Gastroesophageal sphincter (tissue), 4 donors: ENCODE measurements around the gene JAM3. TPM values are rescaled to one million over a fixed set of nuclear protein-coding genes. Genes with fewer than 3 reads are reported as not detected.

Experiments used
- ATAC-seq: fragments of 150-250 bp; one replicate; pipeline ENCODE4 v1.9.1; 2016; ENCODE audit warnings: mild to moderate bottlenecking, moderate library complexity
- H3K27ac ChIP-seq, 4 donors: fragments of 200-600 bp; sonication (generic) in 3 of 4; 1 replicate in 3 of 4; 2 replicates in 1 of 4; pipeline ENCODE4 v1.5.1; 2016 to 2019
- H3K27me3 ChIP-seq: fragments of 200-600 bp; sonication (generic); one replicate; pipeline ENCODE4 v1.5.1; 2019
- H3K36me3 ChIP-seq, 2 donors: fragments of 200-600 bp; sonication (generic); one replicate each; pipeline ENCODE4 v1.5.1; 2019; ENCODE audit warnings: control low read depth in 1 of 2
- H3K4me1 ChIP-seq, 3 donors: fragments of 200-600 bp; sonication (generic); 1 replicate in 2 of 3; 2 replicates in 1 of 3; pipeline ENCODE4 v1.5.1; 2016 to 2019; ENCODE audit warnings: control low read depth in 2 of 3
- H3K4me3 ChIP-seq, 2 donors: fragments of 200-600 bp; sonication (generic); one replicate each; pipeline ENCODE4 v1.5.1; 2019; ENCODE audit warnings: mild to moderate bottlenecking in 1 of 2, moderate library complexity in 1 of 2
- H3K9me3 ChIP-seq, 3 donors: fragments of 200-600 bp; sonication (generic); one replicate each; pipeline ENCODE4 v1.5.1; 2017 to 2019; ENCODE audit warnings: control low read depth in 2 of 3
- CTCF ChIP-seq, 4 experiments: fragments of 200-600 bp in 2 of 4; fragments of 450-650 bp in 2 of 4; sonication (generic) in 1 of 4; IDR thresholded peaks; one replicate each; pipeline ENCODE4 v1.5.1; 2017 to 2019; ENCODE audit warnings: antibody characterized with exemption in 4 of 4, mild to moderate bottlenecking in 2 of 4, moderate library complexity in 2 of 4
- EP300 ChIP-seq: sonication (generic); formaldehyde crosslinking; IDR thresholded peaks from one replicate; pipeline ENCODE4 v1.6.1; 2017; ENCODE audit warnings: antibody characterized with exemption, mild to moderate bottlenecking
- POLR2A ChIP-seq, 2 donors: fragments of 450-650 bp; IDR thresholded peaks; one replicate each; pipeline ENCODE4 v1.6.1; 2017; ENCODE audit warnings: antibody characterized with exemption in 2 of 2, mild to moderate bottlenecking in 2 of 2, moderate library complexity in 1 of 2
- POLR2AphosphoS5 ChIP-seq: sonication (generic); formaldehyde crosslinking; IDR thresholded peaks from one replicate; pipeline ENCODE4 v1.6.1; 2017; ENCODE audit warnings: antibody characterized with exemption
- WGBS, 2 donors: methylation state at CpG; one replicate each; pipeline ENCODE4 v1.1.5; 2018; ENCODE audit warnings: low coverage in 1 of 2; 5-methylcytosine and 5-hydroxymethylcytosine counted together
- total RNA-seq, 4 donors: library from RNA; depleted of rRNA; stranded (reverse); fragments of >200 nt; gene quantifications; one replicate each; pipeline ENCODE4 v1.1.0, GENCODE V29; 2016

JAM3 gene
- total RNA-seq, 4 donors from 2014 or later, result 91.0 to 163 (median 104) TPM

- WGBS, 2 donors, result 97 to 99% methylated on average over 5 to 9 of the region's 11 CpGs
- ATAC-seq, result no peak
- no peak overlapping the region for H3K27ac ChIP-seq
- TF ChIP-seq EP300 (no peak), POLR2AphosphoS5 (no peak), CTCF (IDR thresholded peaks at IDR 0.05) (no peak), POLR2A (IDR thresholded peaks at IDR 0.05) (no peak)
- no peaks in the 10 kb centered on the region for H3K27me3 ChIP-seq
- no peak overlapping the region for H3K4me3 ChIP-seq
- H3K9me3 ChIP-seq, result no peaks in the 10 kb centered on the region
- no peaks in the 10 kb centered on the region for H3K4me1 ChIP-seq
- peaks cover 0 to 89% of the 10 kb centered on the region in 2 donors for H3K36me3 ChIP-seq
Measured at GRCh38 chr11:134164490-134165370, 95.9 kb downstream of the JAM3 start.

GRCh38 chr11:134170177-134170918, 101.5 kb downstream of the JAM3 start:
- Histone ChIP-seq H3K27me3 (no peaks in the 10 kb centered on the region), H3K4me1 (no peaks in the 10 kb centered on the region), H3K36me3 (peaks cover 0 to 70% of the 10 kb centered on the region in 2 donors), H3K4me3 (no peak overlapping the region), H3K27ac (no peak overlapping the region), H3K9me3 (no peaks in the 10 kb centered on the region)
- no peak for ATAC-seq
- WGBS, 2 donors, result 81 to 94% methylated on average over 4 to 5 of the region's 6 CpGs
- TF ChIP-seq CTCF (IDR thresholded peaks at IDR 0.05) (no peak), POLR2A (IDR thresholded peaks at IDR 0.05) (no peak), POLR2AphosphoS5 (no peak), EP300 (no peak)

- no peak for TF ChIP-seq POLR2AphosphoS5
- TF ChIP-seq POLR2A (IDR thresholded peaks at IDR 0.05), result no peak
- no peak for TF ChIP-seq EP300
- no peak for TF ChIP-seq CTCF (IDR thresholded peaks at IDR 0.05)
- Histone ChIP-seq H3K4me3 (no peak overlapping the region), H3K9me3 (no peaks in the 10 kb centered on the region), H3K36me3 (peaks cover 0 to 71% of the 10 kb centered on the region in 2 donors), H3K27ac (no peak overlapping the region), H3K27me3 (no peaks in the 10 kb centered on the region), H3K4me1 (no peaks in the 10 kb centered on the region)
- WGBS, 2 donors, result 86% methylated on average over 5 of the region's 5 CpGs; no CpG with 5 or more reads in 1 of the 2 donors
- ATAC-seq, result no peak
Measured at GRCh38 chr11:134170919-134171281, 102.0 kb downstream of the JAM3 start.

- Histone ChIP-seq H3K27ac (no peak overlapping the region), H3K4me3 (no peak overlapping the region), H3K4me1 (no peaks in the 10 kb centered on the region), H3K9me3 (no peaks in the 10 kb centered on the region), H3K36me3 (peaks cover 0 to 77% of the 10 kb centered on the region in 2 donors), H3K27me3 (no peaks in the 10 kb centered on the region)
- WGBS, 2 donors, result 95 to 100% methylated on average over 2 to 8 of the region's 10 CpGs
- ATAC-seq, result no peak
- TF ChIP-seq EP300, result no peak
- TF ChIP-seq POLR2A (IDR thresholded peaks at IDR 0.05), result no peak
- no peak for TF ChIP-seq CTCF (IDR thresholded peaks at IDR 0.05)
- TF ChIP-seq POLR2AphosphoS5, result no peak
Measured at GRCh38 chr11:134171951-134172350, 103.1 kb downstream of the JAM3 start.
